Umbilical cord (tissue), 2 donors: ENCODE data around the gene BAG5. TPM values are rescaled to one million over a fixed set of nuclear protein-coding genes. Genes with fewer than 3 reads are reported as not detected.

Experiments used
- DNase-seq: peaks from one replicate; pipeline ENCODE4 v3.0.0-alpha.2; 2015; ENCODE audit warnings: low spot score
- total RNA-seq: library from RNA; depleted of rRNA; stranded (reverse); fragments of >200 nt; gene quantifications from one replicate; pipeline ENCODE4 v1.2.3, GENCODE V29; 2014; ENCODE audit warnings: low replicate concordance; ENCODE audit not compliant: insufficient read depth

BAG5 gene
- total RNA-seq, 1 donor from 2014 or later: 30.8 TPM

DNA sequence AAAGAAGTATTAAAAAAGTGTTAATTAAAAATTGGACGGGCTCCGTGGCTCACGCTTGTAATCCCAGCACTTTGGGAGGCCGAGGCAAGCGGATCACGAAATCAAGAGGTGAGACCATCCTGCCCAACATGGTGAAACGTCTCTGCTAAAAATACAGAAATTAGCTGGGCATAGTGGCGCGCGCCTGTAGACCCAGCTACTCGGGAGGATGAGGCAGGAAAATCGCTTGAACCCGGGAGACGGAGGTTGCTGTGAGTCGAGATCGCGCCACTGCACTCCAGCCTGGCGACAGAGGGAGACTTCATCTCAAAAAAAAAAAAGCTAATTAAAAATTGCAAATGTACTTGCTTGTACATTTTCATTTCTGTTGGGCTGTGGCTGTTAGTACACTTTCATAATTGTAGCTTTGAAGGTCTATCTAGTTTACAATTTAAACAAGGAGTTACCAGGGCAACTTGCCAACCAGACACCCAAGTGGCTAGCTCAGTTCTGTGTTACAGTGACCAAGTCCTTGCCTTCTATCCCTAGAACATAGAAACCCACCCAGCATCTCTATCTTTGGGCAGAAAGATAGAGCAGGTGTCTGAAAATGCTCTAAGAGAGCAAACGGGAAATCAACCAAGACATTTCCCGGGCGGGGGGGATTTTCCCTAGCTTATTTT lies 1.5 kb upstream of the BAG5 start:
- DNase-seq: no peak

DNA sequence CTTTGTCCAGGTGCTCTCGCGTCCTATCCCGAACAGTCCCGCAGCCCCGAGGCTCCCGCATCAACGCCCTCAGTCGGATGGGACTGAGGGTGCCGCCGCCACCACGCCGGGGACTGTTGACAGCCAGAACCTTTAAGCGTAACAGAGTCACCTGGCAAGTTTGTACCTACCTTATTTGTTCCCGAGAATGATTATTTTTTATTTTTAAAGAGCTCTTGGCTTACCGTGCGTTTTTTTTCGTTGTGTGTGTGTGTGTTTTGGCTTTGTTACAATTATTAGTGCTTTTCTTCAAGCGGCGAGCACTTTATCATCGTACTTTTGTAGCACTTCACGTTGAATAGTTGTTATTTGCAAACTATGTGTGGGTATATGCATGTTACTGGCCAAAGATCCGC lies 766 bp upstream of the BAG5 start:
- no peak for DNase-seq

DNA sequence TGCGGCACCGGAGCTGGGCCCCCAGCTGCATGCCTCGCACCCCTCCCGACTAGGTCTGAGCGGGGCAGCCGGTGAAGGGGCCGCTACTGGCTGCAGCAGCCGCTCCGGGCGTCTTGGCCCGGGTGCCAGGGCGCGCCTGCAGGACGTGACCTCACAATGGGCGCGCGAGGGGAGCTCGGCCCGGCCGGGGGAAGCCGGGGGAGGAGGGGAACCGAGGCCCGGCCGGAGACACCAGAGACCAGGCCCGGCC lies 353 bp downstream of the BAG5 start:
- no peak for DNase-seq

DNA sequence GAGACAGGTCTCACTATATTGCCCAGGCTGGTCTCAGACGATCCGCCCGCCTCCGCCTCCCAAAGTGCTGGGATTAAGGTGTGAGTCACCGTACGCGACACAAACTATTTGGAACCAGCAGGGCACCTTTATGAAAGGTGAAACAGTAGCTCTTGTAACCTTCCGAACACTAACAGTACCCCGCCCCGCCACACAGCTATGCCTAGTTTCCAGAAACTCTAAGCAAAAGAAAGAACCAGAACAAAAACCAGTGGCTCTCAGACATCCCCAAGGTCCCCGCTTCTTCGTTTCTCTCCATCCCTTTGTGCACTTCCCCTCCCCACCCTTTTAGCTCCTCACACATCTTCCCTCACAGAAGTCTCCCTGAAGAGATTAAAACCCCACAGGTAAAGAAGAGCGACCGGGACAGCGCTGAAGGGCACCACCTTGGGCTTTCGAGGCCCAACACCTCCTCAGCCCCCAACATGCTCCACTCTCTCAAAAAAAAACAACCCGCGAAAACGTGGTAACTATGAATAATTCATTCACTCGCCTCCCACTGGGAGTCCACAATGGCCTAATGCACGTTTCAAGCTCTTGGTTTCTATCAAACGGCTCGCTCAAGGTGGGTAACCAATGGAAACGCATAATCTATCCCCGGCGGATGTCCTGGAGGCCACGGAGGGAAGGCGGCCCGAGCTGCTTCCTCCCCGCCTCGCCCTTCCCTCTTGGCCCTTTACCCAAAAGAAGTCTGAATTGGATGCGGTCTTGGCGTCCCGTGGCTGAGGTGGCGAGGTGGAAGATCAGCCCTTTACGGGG lies 877 bp downstream of the BAG5 start:
- peak; percentile 68 for DNase-seq

DNA sequence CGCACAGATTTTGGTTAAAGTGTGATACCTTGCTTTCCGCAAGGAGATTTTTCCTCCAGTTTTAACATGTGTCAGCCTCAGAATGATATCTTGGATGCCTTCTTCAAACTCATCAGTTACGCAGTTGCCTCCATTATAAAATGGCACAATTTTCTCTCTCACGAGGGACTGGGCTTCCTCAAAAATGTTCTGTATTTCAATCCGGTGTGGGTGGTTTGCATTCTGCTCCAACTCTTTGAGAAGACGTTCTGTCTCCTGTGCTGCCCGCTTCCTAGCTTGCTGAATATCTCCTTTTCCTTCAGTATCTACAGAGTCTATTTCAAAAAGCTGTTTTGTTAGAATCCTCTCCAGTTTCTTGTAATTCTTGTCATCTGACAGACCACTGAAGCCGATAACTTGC lies 1.8 kb downstream of the BAG5 start:
- no peak for DNase-seq

DNA sequence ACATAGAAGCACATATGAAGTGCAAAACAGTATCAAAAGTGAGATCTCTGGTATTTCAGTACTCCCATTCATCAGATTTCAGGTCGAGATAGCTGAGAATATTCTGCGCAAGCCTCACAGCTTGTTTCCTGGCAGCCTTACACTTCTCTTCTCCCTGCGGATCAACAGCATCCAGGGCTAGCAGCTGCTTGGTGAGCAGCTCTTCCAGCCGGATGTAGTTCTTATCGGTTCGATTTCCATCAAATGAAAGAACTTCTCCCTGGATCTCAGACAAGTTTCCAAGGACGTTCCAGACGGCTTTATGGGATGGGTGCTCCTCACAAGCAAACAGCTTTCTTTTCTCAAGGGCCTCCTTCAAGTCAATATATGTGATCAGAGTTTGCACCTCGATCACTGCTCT lies 2.7 kb downstream of the BAG5 start:
- no peak for DNase-seq

DNA sequence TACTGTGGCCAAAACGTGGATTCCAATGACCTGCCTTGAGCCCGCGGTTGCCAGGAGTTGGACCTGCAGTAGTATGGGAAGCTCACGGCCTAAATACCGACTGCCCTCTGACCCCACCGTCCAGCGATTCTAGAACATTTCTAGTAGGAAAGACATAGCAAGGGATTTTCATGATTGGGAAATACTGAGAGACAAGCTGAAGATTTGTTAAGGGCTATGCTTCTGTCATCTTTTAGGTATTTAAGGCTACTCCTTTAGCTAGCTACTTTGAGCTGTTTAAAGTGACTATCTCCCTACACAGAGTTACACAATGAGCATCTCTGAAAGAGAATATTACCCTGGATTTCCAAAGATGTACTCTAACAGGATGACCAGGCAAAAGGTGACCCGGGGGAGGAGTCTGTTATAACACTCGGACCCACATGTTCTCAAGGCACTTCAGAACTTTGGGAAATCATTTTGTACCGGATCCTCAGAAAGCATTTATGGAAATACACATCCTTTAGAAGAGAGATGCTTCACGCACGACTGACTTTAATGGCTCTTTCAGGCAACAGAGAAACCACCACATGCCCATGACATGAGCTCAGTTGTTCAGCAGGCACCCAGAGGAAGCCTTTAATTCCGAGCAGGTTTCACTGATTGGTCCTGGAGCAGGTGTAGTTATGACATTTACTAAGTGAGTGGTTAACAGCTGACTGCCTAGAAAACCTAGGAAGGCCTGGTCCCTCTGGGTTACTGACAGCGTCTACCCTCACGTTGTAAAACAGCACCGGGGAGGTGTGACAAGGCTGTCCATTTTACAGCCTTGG lies 4.2 kb downstream of the BAG5 start:
- peak; percentile 62 for DNase-seq

DNA sequence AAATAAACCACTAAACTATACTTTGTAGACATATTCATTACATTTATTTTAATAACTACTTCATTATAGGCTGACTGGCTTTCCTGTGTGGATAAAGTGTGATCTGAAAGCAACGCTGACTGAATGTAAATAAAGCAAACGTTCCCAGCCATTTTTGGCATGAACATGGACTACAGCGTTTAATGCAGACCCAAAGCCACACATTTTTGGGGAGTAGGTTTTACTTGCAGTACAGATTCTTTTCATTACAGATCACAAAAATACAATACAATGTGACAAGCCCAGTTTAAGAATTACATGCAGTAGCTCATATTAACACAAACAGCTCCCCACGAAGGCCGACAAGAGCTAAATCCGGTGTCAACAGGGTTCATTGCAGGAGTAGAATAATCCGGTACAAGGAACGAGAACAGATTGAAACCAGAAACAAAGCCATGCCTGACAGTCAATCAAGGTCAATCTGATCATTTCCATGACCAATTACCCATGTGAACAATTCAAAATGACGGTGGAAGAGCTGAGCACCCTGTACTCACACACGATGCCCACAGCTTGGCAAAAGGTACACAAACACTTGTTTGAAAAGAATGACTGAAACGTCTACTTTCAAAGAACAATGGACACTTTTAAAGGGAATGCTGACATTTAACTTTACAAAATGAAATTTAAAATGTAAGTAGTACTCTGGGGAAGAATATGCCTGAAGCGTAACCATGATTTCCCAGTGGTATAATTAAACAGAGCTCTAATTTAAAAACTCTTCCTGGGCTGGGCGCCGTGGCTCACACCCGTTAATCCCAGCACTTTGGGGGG lies 5.3 kb downstream of the BAG5 start:
- DNase-seq: no peak

DNA sequence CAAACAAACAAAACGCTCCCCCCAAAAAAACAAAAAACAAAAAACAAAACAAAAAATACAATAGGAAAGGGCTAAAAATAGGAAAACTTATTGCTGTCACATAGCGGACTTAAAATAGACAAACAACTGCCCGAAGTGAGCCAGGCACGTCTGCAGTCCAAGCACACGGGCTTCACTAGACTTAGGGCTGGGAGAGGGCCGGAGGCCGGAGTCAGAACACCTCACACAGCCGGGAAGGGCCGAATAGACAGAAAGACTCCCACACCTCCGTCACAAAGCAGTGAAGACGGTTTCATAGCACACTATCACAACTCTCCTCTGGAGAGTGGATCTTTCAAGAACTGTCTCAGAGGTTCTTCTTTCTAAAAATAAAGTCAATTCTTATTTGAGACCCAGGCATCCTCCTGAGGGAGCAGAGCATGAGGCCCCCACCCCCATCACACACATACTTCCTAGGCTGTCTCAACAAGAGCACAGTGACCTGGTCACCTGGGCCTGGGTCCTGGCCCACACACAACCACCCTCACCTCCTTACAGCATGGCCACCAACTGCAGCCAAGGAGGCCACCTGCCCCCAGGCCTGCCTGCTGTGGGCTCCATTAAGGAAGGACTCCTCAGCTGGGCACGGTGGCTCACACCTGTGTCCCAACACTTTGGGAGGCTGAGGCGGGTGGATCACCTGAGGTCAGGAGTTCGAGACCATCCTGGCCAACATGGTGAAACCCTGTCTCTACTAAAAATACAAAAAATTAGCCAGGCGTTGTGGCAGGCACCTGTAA lies 6.7 kb downstream of the BAG5 start:
- DNase-seq: no peak

DNA sequence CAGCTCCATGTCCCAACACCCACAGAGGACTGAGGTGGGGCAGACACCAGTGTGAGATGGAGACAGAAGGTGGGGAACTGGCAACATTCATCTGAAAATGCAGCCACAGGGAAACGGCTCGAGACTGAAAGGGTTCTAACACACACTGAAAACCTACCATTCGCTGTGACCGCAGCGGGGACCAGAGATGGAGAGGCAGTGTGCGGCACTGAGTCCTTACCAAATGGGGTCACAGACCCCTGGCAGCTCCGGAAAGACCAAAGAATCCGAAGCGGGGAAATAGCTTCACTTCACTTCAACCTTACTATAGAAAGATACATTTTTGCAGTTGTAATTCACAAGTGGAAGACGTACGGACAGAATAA lies 9.6 kb downstream of the BAG5 start:
- DNase-seq: no peak

DNA sequence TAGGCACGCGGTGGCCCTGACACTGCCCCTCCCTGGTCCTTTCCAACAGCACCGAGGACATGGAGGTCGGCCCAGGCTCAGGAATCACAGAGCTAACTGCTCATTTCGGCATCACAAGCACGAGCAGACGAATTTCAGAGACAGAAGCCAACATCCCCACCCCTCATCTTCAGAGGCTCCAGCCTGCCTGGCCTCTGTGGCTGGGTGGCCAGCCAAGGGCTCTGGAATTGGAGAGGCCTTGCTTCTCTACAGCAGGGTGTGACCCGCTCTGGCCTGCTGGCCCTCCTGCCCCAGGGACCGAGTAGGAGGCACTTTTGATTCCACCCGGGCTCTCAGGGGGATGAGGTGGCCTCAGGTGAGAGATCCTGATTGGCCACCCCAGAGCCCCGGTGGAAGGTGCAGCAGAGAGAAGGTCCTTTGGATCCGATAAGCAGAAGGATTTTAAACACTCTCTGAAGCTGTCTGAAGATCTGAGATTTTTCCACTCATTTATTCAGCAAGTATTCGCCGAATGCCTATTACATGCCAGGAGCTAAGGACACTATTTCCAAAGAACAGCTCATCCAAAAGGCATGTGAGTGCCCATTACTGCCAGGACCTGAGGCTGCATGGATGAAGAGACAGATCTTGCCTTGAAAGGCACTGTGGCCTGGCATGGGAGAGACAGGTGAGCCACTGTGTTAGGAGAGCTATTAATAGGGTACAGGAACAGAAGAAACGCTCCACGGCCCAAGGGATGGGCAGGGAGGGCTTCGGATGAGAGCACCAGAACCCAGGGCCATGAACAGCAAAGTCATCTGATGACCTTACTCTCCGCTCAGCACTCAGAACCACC lies 10.2 kb downstream of the BAG5 start:
- DNase-seq: no peak

DNA sequence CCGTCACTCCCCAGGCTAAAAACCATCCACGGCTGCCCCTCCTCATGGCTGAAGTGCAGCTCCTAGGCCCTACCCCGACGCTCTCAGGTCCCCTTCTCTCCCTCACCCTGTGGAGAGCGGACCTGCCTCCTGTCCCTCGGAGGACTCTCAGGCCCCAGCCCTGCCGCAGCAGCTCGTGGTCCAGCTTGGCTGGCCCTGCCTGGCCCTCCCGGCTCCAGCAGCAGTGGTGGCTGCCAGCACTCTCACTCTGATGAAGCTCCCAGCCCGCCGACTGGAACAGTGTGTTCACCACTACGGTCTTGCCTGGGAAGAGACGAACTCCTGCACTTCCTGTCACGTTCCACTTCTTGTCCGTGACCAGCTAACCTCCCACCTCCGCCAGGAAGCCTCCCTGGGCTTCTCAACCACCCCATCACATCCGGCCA lies 11.1 kb downstream of the BAG5 start:
- no peak for DNase-seq

DNA sequence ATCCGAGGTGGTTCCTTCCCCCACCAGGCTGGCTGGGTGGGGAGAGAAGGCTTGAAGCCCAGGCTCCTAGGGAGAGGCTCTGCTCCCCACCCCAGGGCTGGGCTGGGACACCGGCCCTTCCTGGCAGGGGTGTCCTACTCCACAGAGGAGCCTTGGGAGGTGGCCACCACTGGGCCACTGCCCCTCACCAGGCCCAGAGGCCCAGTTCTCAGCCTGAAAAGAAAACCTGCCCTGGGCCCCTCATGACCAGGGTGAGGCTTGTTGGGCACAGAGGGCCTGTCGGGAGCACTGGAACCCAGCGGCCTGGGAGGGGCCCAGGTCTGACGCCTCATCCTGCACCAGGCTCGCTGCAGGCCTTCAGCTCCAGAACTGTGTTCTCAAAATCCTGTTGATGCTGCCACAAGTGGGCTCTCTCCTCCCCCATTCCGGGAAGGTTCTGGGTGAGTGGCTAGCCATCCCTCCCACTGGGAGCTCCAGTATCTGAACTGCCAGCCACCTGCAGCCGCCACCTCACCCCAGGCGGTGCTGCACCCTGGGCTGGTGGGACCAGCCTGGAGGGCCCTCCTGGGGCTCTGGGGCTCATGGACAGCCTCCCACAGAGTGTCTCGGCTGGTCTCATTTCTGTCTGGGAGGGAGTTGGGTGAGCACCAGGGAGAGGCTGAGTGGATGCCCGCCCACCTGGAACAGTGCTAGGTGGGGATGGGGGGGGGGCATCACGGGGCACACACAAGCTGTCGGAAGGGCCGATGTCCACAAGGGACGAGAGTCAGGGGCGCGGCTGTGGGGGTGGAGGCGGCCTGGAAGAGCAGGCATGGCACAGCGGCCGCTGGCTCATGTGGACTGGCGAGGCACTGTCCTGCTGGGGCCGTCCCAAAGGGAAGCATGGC lies 11.8 kb downstream of the BAG5 start:
- DNase-seq: no peak

DNA sequence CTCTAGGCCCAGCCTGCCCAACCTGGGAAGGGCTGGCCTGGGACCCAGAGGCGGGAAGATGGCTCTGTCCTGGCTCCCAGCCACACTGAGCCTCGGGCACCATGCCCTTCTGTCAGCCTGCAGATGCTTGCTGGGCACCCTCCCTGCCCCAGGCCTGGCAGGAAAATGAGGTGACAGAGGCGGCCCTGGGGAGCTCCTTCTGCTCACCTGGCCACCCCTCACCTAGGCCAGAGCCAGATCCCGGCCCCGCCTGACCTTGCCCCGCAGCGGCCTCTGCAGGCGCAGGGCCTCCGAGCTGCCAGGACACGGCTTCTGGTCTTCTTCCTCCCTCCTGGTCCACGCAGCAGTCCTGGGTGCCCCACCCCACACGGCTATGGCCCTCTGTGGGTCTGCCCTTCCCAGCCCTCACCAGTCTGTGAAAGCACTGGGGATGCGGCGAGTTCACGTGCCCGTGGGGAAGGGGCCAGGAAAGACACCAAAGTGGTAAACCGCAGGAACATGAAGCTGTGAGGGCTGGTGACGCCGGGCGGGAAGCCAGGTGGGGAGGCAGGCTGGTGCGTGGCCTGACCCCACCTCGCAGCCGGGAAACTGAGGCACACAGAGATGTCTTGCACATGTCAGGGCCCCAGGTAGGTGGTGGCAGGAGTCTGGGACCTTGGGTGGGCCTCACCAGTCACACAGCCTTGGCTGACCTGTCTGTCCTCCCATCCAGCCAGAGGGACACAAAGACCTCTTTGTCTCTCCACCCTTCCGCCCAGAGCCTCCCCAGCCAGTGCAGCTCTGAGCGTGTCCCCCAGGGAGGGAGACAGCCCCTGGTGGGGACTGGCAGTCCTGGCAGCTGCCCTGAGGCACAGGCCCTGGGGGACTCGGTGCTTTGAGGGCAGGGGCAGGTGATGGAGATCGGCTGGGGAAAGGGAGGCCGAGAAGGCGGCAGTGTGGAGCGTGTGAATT lies 12.8 kb downstream of the BAG5 start:
- no peak for DNase-seq

DNA sequence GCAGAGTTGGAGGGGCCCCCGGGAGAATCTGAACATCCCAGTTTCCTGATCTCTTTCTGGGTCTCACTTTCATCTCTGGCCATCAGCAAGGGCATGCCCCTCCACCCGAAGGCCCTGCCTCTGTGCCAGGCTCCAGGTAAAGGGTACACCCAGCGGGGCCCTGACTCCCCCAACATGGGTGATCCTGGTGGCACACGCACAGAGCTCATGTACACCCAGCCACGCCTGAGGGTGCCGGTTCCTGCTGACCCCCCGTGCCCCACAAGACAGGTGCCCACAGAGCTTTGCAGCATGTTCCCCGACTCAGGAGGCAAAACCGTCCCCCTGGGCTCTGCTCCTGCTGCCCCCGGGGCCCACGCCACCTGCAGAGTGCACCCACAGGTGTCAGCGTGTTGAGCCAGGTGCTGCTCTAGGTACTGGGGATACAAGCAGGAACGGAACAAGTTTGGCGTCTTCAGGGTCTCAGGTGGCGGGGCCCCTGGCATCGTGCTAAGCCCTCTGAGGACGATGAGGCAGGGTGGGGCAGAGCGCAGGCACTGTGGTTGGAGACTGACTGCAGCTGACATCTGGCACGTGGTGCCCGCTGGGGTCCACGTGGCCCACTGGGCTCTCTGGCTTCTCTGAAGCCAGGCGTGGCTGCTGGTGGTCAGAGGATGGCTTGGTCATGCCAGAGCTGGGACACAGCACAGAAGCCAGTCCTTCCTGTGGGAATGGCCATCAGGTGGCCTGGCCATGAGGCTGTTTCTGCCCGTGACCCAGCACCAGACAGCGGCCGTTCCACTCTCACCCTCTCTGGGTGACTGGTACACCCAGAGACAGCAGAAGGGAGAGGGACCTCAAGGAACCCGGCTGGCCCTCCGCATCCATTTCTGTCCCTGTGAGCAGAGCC lies 13.8 kb downstream of the BAG5 start:
- DNase-seq: no peak

DNA sequence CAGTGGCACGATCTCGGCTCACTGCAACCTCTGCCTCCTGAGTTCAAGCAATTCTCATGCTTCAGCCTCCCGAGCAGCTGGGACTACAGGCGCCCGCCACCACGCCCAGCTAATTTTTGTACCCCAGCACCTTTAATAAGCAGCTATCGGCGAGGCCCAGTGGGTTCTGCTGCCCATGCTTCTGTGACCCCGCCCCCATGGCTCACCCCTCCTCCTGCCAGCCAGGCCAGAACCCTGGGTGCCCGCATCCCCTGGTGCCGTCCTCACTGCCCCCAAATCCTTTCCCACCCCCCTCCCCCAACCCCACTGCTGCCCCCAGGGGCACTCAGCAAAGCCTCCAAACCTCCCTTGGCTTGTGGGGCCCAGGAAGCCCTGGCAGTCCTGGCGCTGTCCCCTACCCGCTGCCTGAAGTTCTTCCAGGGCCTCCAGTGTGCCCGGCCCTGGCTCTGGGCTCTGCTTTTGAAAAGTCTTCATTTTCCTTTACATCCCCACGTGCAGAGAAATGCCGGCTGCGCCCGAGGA lies 14.5 kb downstream of the BAG5 start:
- no peak for DNase-seq

DNA sequence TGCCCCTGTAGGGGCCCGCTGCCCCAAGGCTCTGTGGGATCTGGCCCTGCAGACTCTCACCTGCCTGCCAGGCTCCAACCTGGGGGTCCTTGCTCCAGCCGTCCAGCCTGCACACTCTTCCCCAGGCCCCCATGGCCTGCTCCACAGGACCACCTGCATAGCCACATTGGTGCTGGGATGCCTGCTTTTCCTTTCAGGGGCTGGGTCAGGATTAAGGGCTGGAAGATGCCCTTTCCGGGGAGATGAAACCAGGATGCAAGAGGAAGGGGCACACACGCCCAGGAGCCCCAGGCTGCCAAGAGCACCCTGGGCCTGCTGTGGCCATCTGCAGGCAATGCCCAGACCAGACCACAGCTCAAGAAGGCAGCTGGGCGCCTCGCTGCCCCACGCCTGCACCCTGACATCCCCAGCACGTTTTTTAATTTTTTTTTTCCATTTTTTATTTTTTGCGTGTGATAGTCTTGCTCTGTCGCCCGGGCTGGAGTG lies 15.0 kb downstream of the BAG5 start:
- no peak for DNase-seq
